OCI-LY1 (cell line): ENCODE data around the gene PROB1.

Source experiments
- EZH2 ChIP-seq: fragments of 200-600 bp; sonication (generic), shearing (Covaris generic); IDR thresholded peaks from 2 replicates; pipeline ENCODE4 v1.8.0; 2017; ENCODE audit warnings: borderline replicate concordance, mixed run types, mild to moderate bottlenecking, antibody characterized with exemption, low read length, moderate library complexity, mixed read lengths
- TF ChIP-seq, protein P1 (sequence below): fragments of 200-600 bp; sonication (generic), shearing (Covaris generic); IDR thresholded peaks from 2 replicates; pipeline ENCODE4 v1.5.1; 2017; ENCODE audit warnings: mild to moderate bottlenecking, antibody characterized with exemption, low read length, moderate library complexity, mixed read lengths

DNA sequence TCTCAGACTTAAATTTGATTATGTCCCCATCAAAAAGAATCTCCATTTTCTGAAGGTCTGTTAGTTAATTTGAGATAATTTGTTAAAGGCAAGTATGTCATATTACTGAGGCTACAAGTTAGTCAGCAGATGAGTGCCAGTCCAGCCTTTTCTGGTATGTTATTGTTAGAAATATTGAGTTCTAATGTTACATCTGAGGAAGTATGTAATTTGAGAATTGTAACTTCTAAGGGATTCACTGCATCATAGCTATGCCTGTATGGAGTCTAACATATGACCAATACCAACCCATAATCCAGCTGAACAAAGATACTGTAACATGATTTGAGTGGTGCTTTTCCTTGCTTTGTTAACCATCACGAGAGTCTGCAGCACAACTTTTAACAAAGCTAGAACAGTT lies 25.7 kb downstream of the PROB1 start:
- TF ChIP-seq, protein P1, sequence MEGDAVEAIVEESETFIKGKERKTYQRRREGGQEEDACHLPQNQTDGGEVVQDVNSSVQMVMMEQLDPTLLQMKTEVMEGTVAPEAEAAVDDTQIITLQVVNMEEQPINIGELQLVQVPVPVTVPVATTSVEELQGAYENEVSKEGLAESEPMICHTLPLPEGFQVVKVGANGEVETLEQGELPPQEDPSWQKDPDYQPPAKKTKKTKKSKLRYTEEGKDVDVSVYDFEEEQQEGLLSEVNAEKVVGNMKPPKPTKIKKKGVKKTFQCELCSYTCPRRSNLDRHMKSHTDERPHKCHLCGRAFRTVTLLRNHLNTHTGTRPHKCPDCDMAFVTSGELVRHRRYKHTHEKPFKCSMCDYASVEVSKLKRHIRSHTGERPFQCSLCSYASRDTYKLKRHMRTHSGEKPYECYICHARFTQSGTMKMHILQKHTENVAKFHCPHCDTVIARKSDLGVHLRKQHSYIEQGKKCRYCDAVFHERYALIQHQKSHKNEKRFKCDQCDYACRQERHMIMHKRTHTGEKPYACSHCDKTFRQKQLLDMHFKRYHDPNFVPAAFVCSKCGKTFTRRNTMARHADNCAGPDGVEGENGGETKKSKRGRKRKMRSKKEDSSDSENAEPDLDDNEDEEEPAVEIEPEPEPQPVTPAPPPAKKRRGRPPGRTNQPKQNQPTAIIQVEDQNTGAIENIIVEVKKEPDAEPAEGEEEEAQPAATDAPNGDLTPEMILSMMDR, result no peak
- TF ChIP-seq EZH2, result no peak
